Activated CD8-positive, alpha-beta memory T cell treated with anti-CD3 and anti-CD28 coated beads, Interleukin-2, amount 50 U/mL, for 4 hours (primary cell): ENCODE results near the gene RAB11FIP3.
"Not testable (repeated sequence)": the region's sequence is repeated elsewhere in the genome, so short reads cannot be mapped to it uniquely, and the experiment has no call there.

ENCODE experiments used
- DNase-seq: peaks from one replicate; pipeline ENCODE4 v3.0.0-alpha.2; 2020

RAB11FIP3 gene

DNA sequence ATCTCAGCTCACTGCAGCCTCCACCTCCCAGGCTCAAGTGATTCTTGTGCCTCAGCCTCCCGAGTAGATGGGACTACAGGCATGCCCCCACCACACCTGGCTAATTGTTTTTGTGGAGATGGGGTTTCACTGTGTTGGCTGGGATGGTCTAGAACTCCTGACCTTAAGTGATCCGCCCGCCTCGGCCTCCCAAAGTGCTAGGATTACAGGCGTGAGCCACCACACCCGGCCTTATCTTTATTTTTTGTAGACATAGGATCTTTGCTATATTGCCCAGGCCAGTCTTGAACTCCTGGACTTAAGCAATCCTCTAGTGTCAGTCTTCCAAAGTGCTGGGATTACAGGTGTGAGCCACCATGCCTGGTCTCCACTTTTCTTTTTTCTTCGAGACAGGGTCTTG is 44.0 kb downstream of the RAB11FIP3 start:
- not testable (repeated sequence) for DNase-seq

GRCh38 chr16:470418-470817 is 45.0 kb downstream of the RAB11FIP3 start:
- DNase-seq, result no peak

- DNase-seq, result no peak
These were observed 46.1 kb downstream of the RAB11FIP3 start for GRCh38 chr16:471353-472198.

DNA sequence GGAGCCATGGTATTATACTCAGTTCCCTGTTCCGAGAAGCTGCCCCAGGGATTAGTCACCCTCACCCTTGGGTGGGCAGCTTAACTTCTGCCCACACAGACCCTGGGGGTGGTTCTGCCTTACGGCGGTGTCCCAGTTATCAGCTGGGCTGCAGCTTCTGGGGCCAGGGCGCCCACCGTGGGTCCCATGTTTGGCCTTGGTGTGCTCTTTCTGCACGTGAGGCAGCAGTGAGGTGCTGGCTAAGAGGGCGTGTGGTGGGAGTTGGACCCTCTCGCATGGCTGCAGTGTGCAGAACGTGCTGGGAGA is 46.7 kb downstream of the RAB11FIP3 start:
- DNase-seq, result no peak

GRCh38 chr16:473046-474043 is 47.9 kb downstream of the RAB11FIP3 start:
- no peak for DNase-seq

GRCh38 chr16:474420-475122 is 49.1 kb downstream of the RAB11FIP3 start:
- DNase-seq, result no peak

- no peak for DNase-seq
These were observed 50.6 kb downstream of the RAB11FIP3 start for GRCh38 chr16:476039-476438.

- no peak for DNase-seq
These were observed 52.1 kb downstream of the RAB11FIP3 start for GRCh38 chr16:477301-478157.

GRCh38 chr16:478287-478686 is 52.8 kb downstream of the RAB11FIP3 start:
- not testable (repeated sequence) for DNase-seq

- DNase-seq, result no peak
These were observed 57.2 kb downstream of the RAB11FIP3 start for GRCh38 chr16:482468-483185.

GRCh38 chr16:483341-484075 is 58.1 kb downstream of the RAB11FIP3 start:
- no peak for DNase-seq

GRCh38 chr16:489606-490005 is 64.2 kb downstream of the RAB11FIP3 start:
- DNase-seq, result no peak

GRCh38 chr16:490768-491167 is 65.3 kb downstream of the RAB11FIP3 start:
- DNase-seq, result no peak

- no peak for DNase-seq
These were observed 65.9 kb downstream of the RAB11FIP3 start for GRCh38 chr16:491220-491919.

GRCh38 chr16:492211-492875 is 66.9 kb downstream of the RAB11FIP3 start:
- DNase-seq, result no peak

DNA sequence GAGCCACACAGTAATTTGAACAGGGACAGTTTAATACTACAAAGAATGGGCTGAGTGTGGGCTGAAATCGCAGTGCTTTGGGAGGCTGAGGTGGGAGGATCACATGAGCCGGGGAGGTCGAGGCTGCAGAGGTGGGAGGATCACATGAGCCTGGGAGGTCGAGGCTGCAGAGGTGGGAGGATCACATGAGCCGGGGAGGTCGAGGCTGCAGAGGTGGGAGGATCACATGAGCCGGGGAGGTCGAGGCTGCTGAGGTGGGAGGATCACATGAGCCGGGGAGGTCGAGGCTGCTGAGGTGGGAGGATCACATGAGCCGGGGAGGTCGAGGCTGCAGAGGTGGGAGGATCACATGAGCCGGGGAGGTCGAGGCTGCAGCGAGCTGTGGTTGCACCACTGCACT is 69.2 kb downstream of the RAB11FIP3 start:
- not testable (repeated sequence) for DNase-seq

GRCh38 chr16:495127-495748 is 69.8 kb downstream of the RAB11FIP3 start:
- no peak for DNase-seq

- DNase-seq, result no peak
These were observed 70.8 kb downstream of the RAB11FIP3 start for GRCh38 chr16:496097-496886.
